H9 (cell line): ENCODE measurements around the gene MEIS2. TPM values are rescaled to one million over a fixed set of nuclear protein-coding genes. Genes with fewer than 3 reads are reported as not detected.

Source experiments
- DNase-seq: peaks from one replicate; pipeline ENCODE4 v3.0.0-alpha.2; 2017
- H2AFZ ChIP-seq: one replicate; pipeline ENCODE4 v1.6.1; 2013; ENCODE audit warnings: mild to moderate bottlenecking, low read length, control low read depth, moderate library complexity
- H2AK5ac ChIP-seq: 2 replicates; pipeline ENCODE4 v1.6.1; 2013; ENCODE audit warnings: low read length, control low read depth, mixed read lengths; ENCODE audit not compliant: insufficient read length
- H2BK120ac ChIP-seq: one replicate; pipeline ENCODE4 v1.6.1; 2013; ENCODE audit warnings: low read depth, mild to moderate bottlenecking, low read length, control low read depth, inconsistent platforms; ENCODE audit not compliant: poor library complexity, severe bottlenecking
- H2BK12ac ChIP-seq: 2 replicates; pipeline ENCODE4 v1.6.1; 2013; ENCODE audit warnings: low read length, control low read depth, mixed read lengths, low read depth; ENCODE audit not compliant: insufficient read length
- H2BK15ac ChIP-seq: 2 replicates; pipeline ENCODE4 v1.6.1; 2013; ENCODE audit warnings: low read depth, low read length, control low read depth
- H2BK20ac ChIP-seq: one replicate; pipeline ENCODE4 v1.6.1; 2013; ENCODE audit warnings: low read depth, mild to moderate bottlenecking, low read length, control low read depth, inconsistent platforms; ENCODE audit not compliant: poor library complexity, severe bottlenecking
- H2BK5ac ChIP-seq: 2 replicates; pipeline ENCODE4 v1.6.1; 2013; ENCODE audit warnings: low read length, control low read depth, mixed read lengths; ENCODE audit not compliant: insufficient read length
- H3K14ac ChIP-seq: 2 replicates; pipeline ENCODE4 v1.6.1; 2013; ENCODE audit warnings: low read length, control low read depth; ENCODE audit not compliant: insufficient read depth
- H3K18ac ChIP-seq: 2 replicates; pipeline ENCODE4 v1.6.1; 2013; ENCODE audit warnings: low read depth, mild to moderate bottlenecking, mixed read lengths, low read length, control low read depth; ENCODE audit not compliant: insufficient read length
- H3K23ac ChIP-seq: 2 replicates; pipeline ENCODE4 v1.6.1; 2013; ENCODE audit warnings: low read length, control low read depth, mixed read lengths, low read depth; ENCODE audit not compliant: insufficient read length
- H3K23me2 ChIP-seq: 2 replicates; pipeline ENCODE4 v1.6.1; 2013; ENCODE audit warnings: low read depth, mild to moderate bottlenecking, mixed read lengths, low read length, control low read depth; ENCODE audit not compliant: insufficient read length, poor library complexity, severe bottlenecking
- H3K27ac ChIP-seq: 2 replicates; pipeline ENCODE4 v1.5.1; 2013; ENCODE audit warnings: low read length, control low read depth, mixed read lengths, low read depth; ENCODE audit not compliant: insufficient read length
- H3K27me3 ChIP-seq: 2 replicates; pipeline ENCODE4 v1.6.1; 2013; ENCODE audit warnings: low read length, control low read depth, inconsistent platforms; ENCODE audit not compliant: insufficient read depth
- H3K4ac ChIP-seq: 2 replicates; pipeline ENCODE4 v1.6.1; 2013; ENCODE audit warnings: low read depth, mild to moderate bottlenecking, control low read depth, inconsistent platforms, low read length, moderate library complexity
- H3K4me1 ChIP-seq: 2 replicates; pipeline ENCODE4 v1.6.1; 2013; ENCODE audit warnings: low read length, control low read depth, inconsistent platforms; ENCODE audit not compliant: insufficient read depth
- H3K4me2 ChIP-seq: 2 replicates; pipeline ENCODE4 v1.6.1; 2013; ENCODE audit warnings: low read length, control low read depth, mixed read lengths; ENCODE audit not compliant: insufficient read length, insufficient read depth
- H3K56ac ChIP-seq: 2 replicates; pipeline ENCODE4 v1.6.1; 2013; ENCODE audit warnings: low read depth, mild to moderate bottlenecking, mixed read lengths, low read length, control low read depth; ENCODE audit not compliant: insufficient read length
- H3K79me1 ChIP-seq: 2 replicates; pipeline ENCODE4 v1.6.1; 2013; ENCODE audit warnings: low read depth, mild to moderate bottlenecking, moderate library complexity, low read length, control low read depth, inconsistent platforms; ENCODE audit not compliant: insufficient read depth, poor library complexity, severe bottlenecking
- H3K79me2 ChIP-seq: 2 replicates; pipeline ENCODE4 v1.6.1; 2013; ENCODE audit warnings: low read length, control low read depth, inconsistent platforms; ENCODE audit not compliant: insufficient read depth
- H3K9ac ChIP-seq: 2 replicates; pipeline ENCODE4 v1.6.1; 2013; ENCODE audit warnings: low read length, control low read depth, mixed read lengths; ENCODE audit not compliant: insufficient read length; ENCODE audit errors: extremely low read depth
- H3K9me3 ChIP-seq: one replicate; pipeline ENCODE4 v1.6.1; 2013; ENCODE audit warnings: low read depth, low read length, inconsistent platforms; ENCODE audit not compliant: control insufficient read depth
- H3T11ph ChIP-seq: one replicate; pipeline ENCODE4 v1.6.1; 2013; ENCODE audit warnings: mild to moderate bottlenecking, low read length, control low read depth, inconsistent platforms
- H4K20me1 ChIP-seq: one replicate; pipeline ENCODE4 v1.6.1; 2013; ENCODE audit not compliant: control insufficient read depth, insufficient read length, insufficient read depth
- H4K5ac ChIP-seq: 2 replicates; pipeline ENCODE4 v1.6.1; 2013; ENCODE audit warnings: low read depth, mild to moderate bottlenecking, mixed read lengths, low read length, control low read depth; ENCODE audit not compliant: insufficient read length
- H4K8ac ChIP-seq: replicated peaks from 2 replicates; pipeline ENCODE4 v1.6.1; 2013; ENCODE audit warnings: low read length, control low read depth, mixed read lengths, low read depth; ENCODE audit not compliant: insufficient read length
- H4K91ac ChIP-seq: 2 replicates; pipeline ENCODE4 v1.6.1; 2013; ENCODE audit warnings: low read depth, mild to moderate bottlenecking, moderate library complexity, mixed read lengths, low read length, control low read depth; ENCODE audit not compliant: insufficient read length
- H3K27ac Mint-ChIP-seq, 3 experiments: 2 replicates in 2 of 3; 3 replicates in 1 of 3; pipeline ENCODE4 v1.8.0; 2020 to 2021; ENCODE audit warnings: mixed read lengths in 3 of 3, mild to moderate bottlenecking in 1 of 3, moderate library complexity in 1 of 3
- H3K27me3 Mint-ChIP-seq: 2 replicates; pipeline ENCODE4 v1.8.0; 2021; ENCODE audit warnings: low read depth, mild to moderate bottlenecking, moderate library complexity, mixed read lengths
- H3K36me3 Mint-ChIP-seq, 3 experiments: 2 replicates in 2 of 3; 3 replicates in 1 of 3; pipeline ENCODE4 v1.8.0; 2020 to 2021; ENCODE audit warnings: low read depth in 3 of 3, mixed read lengths in 3 of 3; ENCODE audit not compliant: insufficient read depth in 1 of 3
- H3K4me1 Mint-ChIP-seq, 2 experiments: 2 replicates each; pipeline ENCODE4 v1.8.0; 2020; ENCODE audit warnings: mixed read lengths in 2 of 2
- H3K4me3 Mint-ChIP-seq, 2 experiments: 2 replicates in 1 of 2; 3 replicates in 1 of 2; pipeline ENCODE4 v1.8.0; 2020 to 2021; ENCODE audit warnings: mild to moderate bottlenecking in 2 of 2, mixed read lengths in 2 of 2, moderate library complexity in 1 of 2
- H3K9me3 Mint-ChIP-seq, 2 experiments: 2 replicates in 1 of 2; 3 replicates in 1 of 2; pipeline ENCODE4 v1.8.0; 2020; ENCODE audit warnings: mild to moderate bottlenecking in 2 of 2, mixed read lengths in 2 of 2, moderate library complexity in 1 of 2
- WGBS: extraction: QIAGEN DNeasy Blood & Tissue Kit; methylation state at CpG from one replicate; pipeline ENCODE4 v1.1.7; 2013; ENCODE audit warnings: missing lambda C conversion rate, low lambda C conversion rate, mixed read lengths; ENCODE audit not compliant: insufficient read length; ENCODE audit errors: extremely low coverage; 5-methylcytosine and 5-hydroxymethylcytosine counted together
- total RNA-seq: library from RNA; stranded (reverse); gene quantifications from 2 replicates; pipeline ENCODE4 v1.2.1, GENCODE V29; 2021
- TF ChIP-seq, protein P1 (sequence below): fragments of 200-600 bp; sonication (generic); conservative IDR thresholded peaks from 3 replicates; pipeline ENCODE4 v1.8.0; 2021; ENCODE audit warnings: antibody characterized with exemption, mild to moderate bottlenecking

The MEIS2 gene
- total RNA-seq, 1 experiment from 2014 or later: 0.35 TPM

DNA sequence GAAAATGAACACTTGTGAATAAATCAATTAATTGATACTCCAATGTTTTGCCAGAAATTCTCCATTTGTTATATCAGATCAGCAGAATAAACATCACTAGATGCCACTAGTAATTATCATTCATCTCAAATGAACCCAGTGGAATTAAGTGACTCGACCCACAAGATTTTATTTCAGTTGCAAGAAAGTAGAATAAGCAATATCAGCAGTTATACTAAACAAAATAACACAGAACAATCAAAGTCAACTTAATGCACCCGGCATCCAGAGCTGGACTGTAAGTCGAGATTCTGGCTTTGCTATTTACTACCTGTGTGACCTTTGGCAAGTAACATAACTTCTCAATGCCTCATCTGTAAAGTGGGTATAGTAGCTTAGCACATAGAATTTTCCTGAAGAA lies 256.5 kb downstream of the MEIS2 start:
- Mint-ChIP-seq H3K4me1 (peaks cover 9 to 12% of the 10 kb centered on the region in 2 experiments), H3K27me3 (no peaks in the 10 kb centered on the region), H3K9me3 (no peaks in the 10 kb centered on the region), H3K27ac (no peak overlapping the region), H3K4me3 (no peak overlapping the region), H3K36me3 (no peaks in the 10 kb centered on the region)
- TF ChIP-seq, protein P1, sequence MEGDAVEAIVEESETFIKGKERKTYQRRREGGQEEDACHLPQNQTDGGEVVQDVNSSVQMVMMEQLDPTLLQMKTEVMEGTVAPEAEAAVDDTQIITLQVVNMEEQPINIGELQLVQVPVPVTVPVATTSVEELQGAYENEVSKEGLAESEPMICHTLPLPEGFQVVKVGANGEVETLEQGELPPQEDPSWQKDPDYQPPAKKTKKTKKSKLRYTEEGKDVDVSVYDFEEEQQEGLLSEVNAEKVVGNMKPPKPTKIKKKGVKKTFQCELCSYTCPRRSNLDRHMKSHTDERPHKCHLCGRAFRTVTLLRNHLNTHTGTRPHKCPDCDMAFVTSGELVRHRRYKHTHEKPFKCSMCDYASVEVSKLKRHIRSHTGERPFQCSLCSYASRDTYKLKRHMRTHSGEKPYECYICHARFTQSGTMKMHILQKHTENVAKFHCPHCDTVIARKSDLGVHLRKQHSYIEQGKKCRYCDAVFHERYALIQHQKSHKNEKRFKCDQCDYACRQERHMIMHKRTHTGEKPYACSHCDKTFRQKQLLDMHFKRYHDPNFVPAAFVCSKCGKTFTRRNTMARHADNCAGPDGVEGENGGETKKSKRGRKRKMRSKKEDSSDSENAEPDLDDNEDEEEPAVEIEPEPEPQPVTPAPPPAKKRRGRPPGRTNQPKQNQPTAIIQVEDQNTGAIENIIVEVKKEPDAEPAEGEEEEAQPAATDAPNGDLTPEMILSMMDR: no peak
- Histone ChIP-seq H2BK15ac (no peak overlapping the region), H2BK120ac (no peak overlapping the region), H3K14ac (no peak overlapping the region), H3K27me3 (no peaks in the 10 kb centered on the region), H3K4me2 (no peak overlapping the region), H3T11ph (no peak overlapping the region), H4K5ac (no peak overlapping the region), H3K9me3 (no peaks in the 10 kb centered on the region), H3K4me1 (no peaks in the 10 kb centered on the region), H2BK20ac (no peak overlapping the region), H2AFZ (no peak overlapping the region), H2BK5ac (no peak overlapping the region), H3K79me1 (no peaks in the 10 kb centered on the region), H2AK5ac (no peak overlapping the region), H3K9ac (no peak overlapping the region), H3K79me2 (no peaks in the 10 kb centered on the region), H3K56ac (no peak overlapping the region), H4K8ac (no peak overlapping the region), H3K23ac (no peak overlapping the region), H4K91ac (no peak overlapping the region), H2BK12ac (no peak overlapping the region), H3K18ac (no peak overlapping the region), H3K23me2 (no peaks in the 10 kb centered on the region), H3K27ac (no peak overlapping the region), H3K4ac (no peak overlapping the region), H4K20me1 (no peaks in the 10 kb centered on the region)
- WGBS: no CpG with 5 or more reads among the region's 3 CpGs
- DNase-seq: no peak
